ENCODE results near the gene S100A10.

S100A10 gene

DNA sequence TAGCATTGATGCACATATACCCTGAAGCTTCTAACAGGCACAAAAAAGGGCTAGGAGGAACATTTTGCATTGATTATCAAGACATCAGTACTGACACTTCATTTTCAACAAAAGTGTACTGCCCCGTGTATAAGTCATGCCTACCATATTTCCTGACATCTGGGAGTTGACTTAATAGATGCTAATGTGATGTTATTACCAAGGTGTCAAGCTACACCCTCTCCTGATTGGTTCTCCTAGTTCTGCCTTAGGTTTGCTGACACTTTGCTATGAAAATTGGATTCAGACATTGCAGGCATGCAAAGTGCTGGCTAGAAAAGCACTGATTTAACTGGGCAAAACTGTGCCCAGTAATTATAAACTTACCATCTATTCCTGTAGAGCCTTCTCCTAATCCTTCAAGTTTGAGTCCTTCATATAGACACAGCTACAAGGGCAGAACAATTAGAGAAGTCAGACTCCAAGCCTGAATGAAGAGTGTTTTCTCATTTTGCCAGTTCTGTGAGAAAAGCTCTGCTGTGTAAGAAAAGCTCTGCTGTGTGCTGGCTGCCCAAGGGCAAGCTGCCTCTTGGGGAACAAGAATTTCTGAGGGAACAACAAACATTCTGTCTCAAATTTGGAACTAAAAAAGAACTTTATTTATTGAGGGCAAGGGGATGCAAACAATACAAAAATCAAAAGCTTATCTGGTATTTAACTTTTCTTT, 11.2 kb downstream of the S100A10 start:
- TF ChIP-seq, protein P1, sequence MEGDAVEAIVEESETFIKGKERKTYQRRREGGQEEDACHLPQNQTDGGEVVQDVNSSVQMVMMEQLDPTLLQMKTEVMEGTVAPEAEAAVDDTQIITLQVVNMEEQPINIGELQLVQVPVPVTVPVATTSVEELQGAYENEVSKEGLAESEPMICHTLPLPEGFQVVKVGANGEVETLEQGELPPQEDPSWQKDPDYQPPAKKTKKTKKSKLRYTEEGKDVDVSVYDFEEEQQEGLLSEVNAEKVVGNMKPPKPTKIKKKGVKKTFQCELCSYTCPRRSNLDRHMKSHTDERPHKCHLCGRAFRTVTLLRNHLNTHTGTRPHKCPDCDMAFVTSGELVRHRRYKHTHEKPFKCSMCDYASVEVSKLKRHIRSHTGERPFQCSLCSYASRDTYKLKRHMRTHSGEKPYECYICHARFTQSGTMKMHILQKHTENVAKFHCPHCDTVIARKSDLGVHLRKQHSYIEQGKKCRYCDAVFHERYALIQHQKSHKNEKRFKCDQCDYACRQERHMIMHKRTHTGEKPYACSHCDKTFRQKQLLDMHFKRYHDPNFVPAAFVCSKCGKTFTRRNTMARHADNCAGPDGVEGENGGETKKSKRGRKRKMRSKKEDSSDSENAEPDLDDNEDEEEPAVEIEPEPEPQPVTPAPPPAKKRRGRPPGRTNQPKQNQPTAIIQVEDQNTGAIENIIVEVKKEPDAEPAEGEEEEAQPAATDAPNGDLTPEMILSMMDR (IDR thresholded peaks at IDR 0.05; ENCODE audit: insufficient read depth, low read depth, low read length, missing control alignments): no peak
- no peak for DNase-seq (ENCODE audit: low read depth)
- H3K4me3 ChIP-seq (ENCODE audit: low read depth, low read length): no peak overlapping the region

DNA sequence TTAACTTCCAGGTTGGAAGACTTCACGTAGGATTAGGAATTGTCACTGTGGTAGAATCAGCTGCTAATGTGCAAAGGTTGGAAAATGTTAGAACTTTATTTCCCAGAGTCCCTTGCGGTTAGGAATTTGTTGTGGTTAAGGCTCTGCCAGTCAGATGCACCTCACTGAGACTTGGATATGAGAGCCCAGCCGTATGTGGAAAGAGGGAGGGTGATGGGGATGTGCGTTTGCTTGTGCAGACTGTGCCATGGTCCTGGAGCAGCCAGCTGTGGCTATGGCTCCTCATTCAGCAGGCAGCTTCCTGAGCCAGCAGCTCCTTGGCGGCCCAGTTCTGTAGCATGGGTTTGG, 12.5 kb downstream of the S100A10 start:
- no peak for DNase-seq (ENCODE audit: low read depth)
- TF ChIP-seq, protein P1 (IDR thresholded peaks at IDR 0.05; ENCODE audit: insufficient read depth, low read depth, low read length, missing control alignments): no peak
- H3K4me3 ChIP-seq (ENCODE audit: low read depth, low read length): no peak overlapping the region

DNA sequence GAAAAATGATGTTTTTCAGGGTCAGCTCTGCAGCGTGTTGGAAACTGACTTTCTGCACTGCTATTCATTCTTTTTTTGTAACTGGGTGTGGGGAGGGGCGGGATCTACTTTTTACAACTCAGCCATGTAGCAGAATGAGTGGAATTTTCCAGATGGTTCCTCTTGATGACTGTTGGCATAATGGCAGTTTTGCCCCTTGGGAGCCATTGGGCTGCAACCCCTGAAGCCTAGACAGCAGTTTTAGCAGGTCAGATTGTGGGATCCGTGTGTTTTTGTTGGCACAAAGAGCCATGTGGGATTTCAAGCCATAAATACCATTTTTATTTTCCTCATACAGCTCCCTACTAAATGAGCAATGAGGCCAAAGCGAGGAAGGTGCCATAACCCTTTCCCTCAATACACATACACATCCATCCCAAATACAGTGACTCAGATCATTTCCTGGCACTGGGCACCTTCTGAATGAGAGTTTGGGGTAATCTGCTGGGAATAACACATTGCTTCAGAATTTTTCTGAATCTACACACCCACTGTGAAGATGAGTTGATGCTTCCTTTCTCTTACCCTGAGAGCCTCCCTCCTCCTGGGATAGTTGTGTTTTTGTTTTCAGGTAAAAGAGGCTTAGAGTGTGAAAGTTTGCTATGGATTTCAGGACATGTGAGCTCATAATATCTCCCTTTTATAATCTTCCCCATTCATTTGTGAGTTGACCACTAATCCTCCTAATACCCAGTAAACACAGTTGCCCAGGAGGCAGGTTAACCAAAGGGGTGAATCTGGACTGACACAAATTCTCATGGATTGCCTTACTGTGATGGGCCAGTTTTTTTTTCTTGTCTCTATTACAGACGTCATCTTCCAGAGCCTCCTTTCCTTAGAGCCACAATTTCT, 13.1 kb downstream of the S100A10 start:
- DNase-seq (ENCODE audit: low read depth): no peak
- H3K4me3 ChIP-seq (ENCODE audit: low read depth, low read length): no peak overlapping the region
- TF ChIP-seq, protein P1 (IDR thresholded peaks at IDR 0.05; ENCODE audit: insufficient read depth, low read depth, low read length, missing control alignments): no peak

DNA sequence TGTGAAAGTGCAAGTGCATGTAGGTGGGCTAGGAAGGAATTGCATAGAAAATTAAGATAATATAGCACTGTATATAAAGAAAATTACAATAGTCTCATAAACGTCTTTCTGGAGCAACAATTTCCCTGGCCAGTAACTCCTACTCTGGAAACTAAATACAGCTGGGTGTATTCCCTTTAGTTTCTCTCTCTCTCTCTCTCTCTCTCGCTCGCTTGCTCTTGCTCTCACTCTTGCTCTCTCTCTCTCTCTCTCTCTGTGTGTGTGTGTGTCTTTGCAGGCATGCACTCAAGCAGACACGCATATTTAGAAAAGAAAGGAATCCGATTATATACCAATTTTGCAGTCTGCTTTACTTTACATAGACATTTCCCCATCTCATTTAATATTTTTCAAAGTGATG, 14.7 kb downstream of the S100A10 start:
- no peak overlapping the region for H3K4me3 ChIP-seq (ENCODE audit: low read depth, low read length)
- TF ChIP-seq, protein P1 (IDR thresholded peaks at IDR 0.05; ENCODE audit: insufficient read depth, low read depth, low read length, missing control alignments): no peak
- no peak for DNase-seq (ENCODE audit: low read depth)

DNA sequence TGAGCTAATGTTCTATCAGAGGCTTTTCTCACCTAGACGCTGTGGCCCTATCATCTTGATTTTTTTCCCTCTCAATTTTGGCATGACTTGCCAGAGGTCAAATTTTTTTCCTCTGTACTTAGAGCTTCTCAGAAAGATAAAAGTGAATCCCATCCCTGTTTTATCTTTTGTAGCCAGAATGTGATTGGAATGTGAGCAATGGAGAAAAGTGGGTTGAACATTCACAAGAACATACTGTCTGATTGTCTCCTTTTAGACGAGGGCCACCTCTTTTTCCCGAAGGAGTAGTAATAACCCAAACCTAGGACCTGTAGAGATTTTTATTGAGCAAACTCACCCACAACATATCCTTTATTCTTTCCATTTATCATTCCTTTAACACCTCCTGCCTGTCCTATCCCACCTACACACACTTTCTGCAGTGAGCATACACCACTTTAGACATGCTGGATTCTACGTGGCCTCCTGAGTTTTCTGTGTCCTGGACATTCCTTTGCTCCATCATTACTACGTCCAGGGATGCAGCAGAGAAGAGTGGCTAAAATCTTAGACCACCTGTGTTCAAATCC, 15.9 kb downstream of the S100A10 start:
- no peak overlapping the region for H3K4me3 ChIP-seq (ENCODE audit: low read depth, low read length)

DNA sequence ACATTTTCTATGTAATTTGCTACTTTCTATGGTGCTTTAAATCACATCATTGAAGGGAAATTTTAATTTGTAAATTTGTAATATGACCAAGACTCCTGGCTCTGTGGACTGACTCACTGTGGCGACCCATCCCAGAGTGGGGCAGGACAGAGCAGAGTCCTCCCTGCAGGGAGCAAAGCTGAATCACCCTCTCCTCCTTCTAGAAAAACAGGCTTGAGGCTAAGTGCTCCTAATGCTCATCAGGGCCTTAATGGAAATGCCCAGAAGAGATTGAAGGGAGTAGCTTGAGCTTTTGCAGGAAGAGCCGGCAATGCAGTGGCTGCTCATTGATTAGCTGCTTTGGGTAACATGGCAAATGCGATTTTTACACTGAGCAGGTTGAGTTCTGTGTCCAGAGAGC, 16.8 kb downstream of the S100A10 start:
- TF ChIP-seq, protein P1 (IDR thresholded peaks at IDR 0.05; ENCODE audit: insufficient read depth, low read depth, low read length, missing control alignments): no peak
- H3K4me3 ChIP-seq (ENCODE audit: low read depth, low read length): no peak overlapping the region
- no peak for DNase-seq (ENCODE audit: low read depth)

More for the DNA sequence above, 15.9 kb downstream of the S100A10 start:
- no peak for DNase-seq (ENCODE audit: low read depth)
- TF ChIP-seq, protein P1 (IDR thresholded peaks at IDR 0.05; ENCODE audit: insufficient read depth, low read depth, low read length, missing control alignments): no peak
